ENCODE measurements around the gene CABP7. TPM values are rescaled to one million over a fixed set of nuclear protein-coding genes. Genes with fewer than 3 reads are reported as not detected.
A peak's percentile ranks its signal among the peaks of the same experiment; 100 is the strongest.

The CABP7 gene
- total and polyA plus RNA-seq, 2 donors (not counting 3 experiments of a cell fraction or from before 2014, with no cell fraction given) = not detected

- intact Hi-C loops (cut with micrococcal nuclease) = no loop called here
- Histone ChIP-seq H3K4me1 (ENCODE audit: control insufficient read depth, extremely low read depth, insufficient read depth, low read length) (peaks cover 14% of the 10 kb centered on the region), H3K9ac (replicated peaks; ENCODE audit: extremely low read depth, insufficient read depth, low read length) (no peak overlapping the region), H3K27me3 (ENCODE audit: control insufficient read depth in 2 of 2, insufficient read depth in 2 of 2, low read length in 2 of 2) (no peaks in the 10 kb centered on the region), H3K9me3 (replicated peaks; ENCODE audit: control insufficient read depth, insufficient read depth, low read length) (no peaks in the 10 kb centered on the region), H4K20me1 (replicated peaks; ENCODE audit: control insufficient read depth, extremely low read depth, insufficient read depth, low read length) (no peaks in the 10 kb centered on the region), H3K27ac (ENCODE audit: insufficient read depth, low read depth, low read length) (no peak overlapping the region), H3K4me3 (replicated peaks in 1 of 3; ENCODE audit: insufficient read depth in 1 of 3, low read depth in 1 of 3, low read length in 3 of 3) (no peak overlapping the region), H3K79me2 (ENCODE audit: control insufficient read depth, insufficient read depth, low read length) (no peaks in the 10 kb centered on the region), H3K4me2 (ENCODE audit: insufficient read depth, low read length) (no peak overlapping the region), H2AFZ (ENCODE audit: low read depth, low read length) (peak overlapping the region; percentile 56), H3K9me1 (replicated peaks; ENCODE audit: control insufficient read depth, extremely low read depth, insufficient read depth, low read length) (no peaks in the 10 kb centered on the region), H3K36me3 (ENCODE audit: control insufficient read depth in 2 of 2, extremely low read depth in 1 of 2, insufficient read depth in 2 of 2, low read length in 2 of 2) (no peaks in the 10 kb centered on the region)
- BruUV-seq (replicated peaks) = no TSS peak
- ChIA-PET CTCF (interaction anchor here (0.7 to 1.9 kb wide), 4 partner anchors 18 to 224 kb away, joined by 3 to 9 read pairs (median 4); no protein-coding TSS in a partner anchor), POLR2A (interaction anchor here (0.5 kb wide), 1 partner anchor 1448 kb away, joined by 4 read pairs; no protein-coding TSS in a partner anchor)
- DNase-seq (ENCODE audit: low read depth, low spot score) = no peak
- dilution Hi-C loops (cut with MboI; ENCODE audit: extremely low pct_ligation_motif_present, low sequenced_read_pairs) = no loop called here
- peak; percentile 57 for FAIRE-seq
- TF ChIP-seq EZH2 (IDR thresholded peaks at IDR 0.05; ENCODE audit: borderline replicate concordance, low read depth, low read length, severe bottlenecking) = no peak
- no peak for TF ChIP-seq MYC (IDR thresholded peaks at IDR 0.05; ENCODE audit: low read depth, low read length)
These were observed 61.2 kb downstream of the CABP7 start for GRCh38 chr22:29780748-29781676.

Small RNAs within 50 kb of the gene (small RNA-seq; reads per million reads assigned to genes)
- not detected for gene AC004882.2 (ENCODE audit: insufficient read depth, insufficient read length, low read depth, low replicate concordance)
- gene RF00019 (ENCODE audit: insufficient read depth, insufficient read length, low read depth, low replicate concordance) = not detected

Other genes with a start within 250 kb of the CABP7 start
- gene NEFH, start 239.8 kb upstream of the CABP7 start, total RNA-seq = 0.09 and 1.5 TPM in 2 replicates
- gene NEFH, start 239.8 kb upstream of the CABP7 start, polyA plus RNA-seq = 0.33 and 0.59 TPM in 2 replicates
- gene THOC5, start 166.2 kb upstream of the CABP7 start, total RNA-seq = 73.8 and 82.9 TPM in 2 replicates
- 35.0 and 37.8 TPM in 2 replicates for gene THOC5, start 166.2 kb upstream of the CABP7 start, polyA plus RNA-seq
- 51.2 and 51.3 TPM in 2 replicates for gene NIPSNAP1, start 138.9 kb upstream of the CABP7 start, total RNA-seq
- 36.6 and 40.0 TPM in 2 replicates for gene NIPSNAP1, start 138.9 kb upstream of the CABP7 start, polyA plus RNA-seq
- 114 and 115 TPM in 2 replicates for gene NF2, start 116.4 kb upstream of the CABP7 start, total RNA-seq
- 27.8 and 33.8 TPM in 2 replicates for gene NF2, start 116.4 kb upstream of the CABP7 start, polyA plus RNA-seq
- 23.1 and 24.9 TPM in 2 replicates for gene ZMAT5, start 47.0 kb downstream of the CABP7 start, total RNA-seq
- gene ZMAT5, start 47.0 kb downstream of the CABP7 start, polyA plus RNA-seq = 43.6 and 54.8 TPM in 2 replicates
- 94.0 and 96.6 TPM in 2 replicates for gene UQCR10, start 47.4 kb downstream of the CABP7 start, total RNA-seq
- gene UQCR10, start 47.4 kb downstream of the CABP7 start, polyA plus RNA-seq = 196 and 215 TPM in 2 replicates
- 60.4 and 60.7 TPM in 2 replicates for gene ASCC2, start 118.3 kb downstream of the CABP7 start, total RNA-seq
- 43.6 and 51.8 TPM in 2 replicates for gene ASCC2, start 118.3 kb downstream of the CABP7 start, polyA plus RNA-seq
- 30.1 and 31.5 TPM in 2 replicates for gene MTMR3, start 163.2 kb downstream of the CABP7 start, total RNA-seq
- 34.3 and 36.5 TPM in 2 replicates for gene MTMR3, start 163.2 kb downstream of the CABP7 start, polyA plus RNA-seq

All from endothelial cell of umbilical vein (primary cell).